ENCODE data around the gene TFF2. TPM values are rescaled to one million over a fixed set of nuclear protein-coding genes. Genes with fewer than 3 reads are reported as not detected.

Gene TFF2
- total and polyA plus RNA-seq, 7 donors: not detected

DNA sequence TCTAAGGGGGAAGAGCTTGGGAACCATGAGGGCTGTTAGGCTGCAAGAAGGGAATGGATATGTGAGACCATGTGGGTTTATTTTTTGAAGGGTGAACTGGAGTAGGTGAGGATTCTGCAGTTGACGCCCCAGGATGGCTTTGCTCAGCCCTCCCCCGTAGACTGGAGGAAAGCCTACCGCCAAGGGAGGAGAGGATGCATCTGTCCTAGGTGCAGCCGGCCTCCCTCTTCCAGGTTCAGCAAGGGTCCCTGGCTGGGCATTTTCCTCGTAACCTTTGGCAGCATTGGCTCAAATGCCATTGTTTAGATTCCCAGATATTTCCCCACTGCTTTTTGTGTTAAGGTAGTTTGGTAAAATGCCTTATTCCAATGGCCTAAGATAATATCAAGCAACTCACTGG is 52.1 kb downstream of the TFF2 start:
- intact Hi-C loops (cut with DNase I): no loop called here
- 83 to 85% (median 83%) methylated on average over 5 of the region's 5 CpGs for WGBS, 3 donors
- Histone ChIP-seq H3K27ac (no peak overlapping the region), H3K9me3 (no peaks in the 10 kb centered on the region), H3K4me1 (peaks cover 5% of the 10 kb centered on the region), H3K4me3 (no peak overlapping the region), H3K27me3 (ENCODE audit: insufficient read depth in 3 of 3, low read length in 2 of 3) (peaks cover 0 to under 1% (median 0%) of the 10 kb centered on the region in 3 donors), H3K36me3 (ENCODE audit: insufficient read depth in 1 of 2, low read depth in 1 of 2) (peaks cover 0 to 41% of the 10 kb centered on the region in 2 donors)
- ATAC-seq: no peak
- TF ChIP-seq, protein P1, sequence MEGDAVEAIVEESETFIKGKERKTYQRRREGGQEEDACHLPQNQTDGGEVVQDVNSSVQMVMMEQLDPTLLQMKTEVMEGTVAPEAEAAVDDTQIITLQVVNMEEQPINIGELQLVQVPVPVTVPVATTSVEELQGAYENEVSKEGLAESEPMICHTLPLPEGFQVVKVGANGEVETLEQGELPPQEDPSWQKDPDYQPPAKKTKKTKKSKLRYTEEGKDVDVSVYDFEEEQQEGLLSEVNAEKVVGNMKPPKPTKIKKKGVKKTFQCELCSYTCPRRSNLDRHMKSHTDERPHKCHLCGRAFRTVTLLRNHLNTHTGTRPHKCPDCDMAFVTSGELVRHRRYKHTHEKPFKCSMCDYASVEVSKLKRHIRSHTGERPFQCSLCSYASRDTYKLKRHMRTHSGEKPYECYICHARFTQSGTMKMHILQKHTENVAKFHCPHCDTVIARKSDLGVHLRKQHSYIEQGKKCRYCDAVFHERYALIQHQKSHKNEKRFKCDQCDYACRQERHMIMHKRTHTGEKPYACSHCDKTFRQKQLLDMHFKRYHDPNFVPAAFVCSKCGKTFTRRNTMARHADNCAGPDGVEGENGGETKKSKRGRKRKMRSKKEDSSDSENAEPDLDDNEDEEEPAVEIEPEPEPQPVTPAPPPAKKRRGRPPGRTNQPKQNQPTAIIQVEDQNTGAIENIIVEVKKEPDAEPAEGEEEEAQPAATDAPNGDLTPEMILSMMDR (IDR thresholded peaks at IDR 0.05): no peak
- DNase-seq: no peak

DNA sequence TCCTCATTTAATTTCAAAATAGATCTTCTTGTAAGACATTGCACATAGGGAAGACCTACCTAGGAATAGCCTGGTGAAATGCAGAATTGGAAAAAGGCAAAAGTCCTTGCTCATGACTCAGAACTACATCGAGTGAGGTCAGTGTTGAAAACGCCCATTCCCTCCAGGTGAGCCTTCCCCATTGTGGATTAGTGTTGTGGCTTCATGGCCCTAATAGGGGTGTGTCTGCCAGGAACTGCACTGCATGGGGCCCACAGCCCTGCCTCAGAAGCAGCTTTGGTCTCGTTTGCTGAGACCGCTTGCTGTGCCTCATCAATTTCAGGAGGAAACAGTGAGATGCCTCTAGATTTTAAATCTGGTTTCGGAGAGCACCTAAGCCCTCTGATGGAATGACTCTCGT is 52.6 kb downstream of the TFF2 start:
- 83 to 88% (median 84%) methylated on average over 6 of the region's 6 CpGs for WGBS, 3 donors
- Histone ChIP-seq H3K36me3 (ENCODE audit: insufficient read depth in 1 of 2, low read depth in 1 of 2) (peaks cover 0 to 41% of the 10 kb centered on the region in 2 donors), H3K4me3 (no peak overlapping the region), H3K27me3 (ENCODE audit: insufficient read depth in 3 of 3, low read length in 2 of 3) (peaks cover 0 to 2% (median 0%) of the 10 kb centered on the region in 3 donors), H3K27ac (no peak overlapping the region), H3K9me3 (no peaks in the 10 kb centered on the region), H3K4me1 (peaks cover 5% of the 10 kb centered on the region)
- intact Hi-C loops (cut with DNase I): no loop called here
- TF ChIP-seq, protein P1 (IDR thresholded peaks at IDR 0.05): no peak
- DNase-seq (no peak), ATAC-seq (no peak)

DNA sequence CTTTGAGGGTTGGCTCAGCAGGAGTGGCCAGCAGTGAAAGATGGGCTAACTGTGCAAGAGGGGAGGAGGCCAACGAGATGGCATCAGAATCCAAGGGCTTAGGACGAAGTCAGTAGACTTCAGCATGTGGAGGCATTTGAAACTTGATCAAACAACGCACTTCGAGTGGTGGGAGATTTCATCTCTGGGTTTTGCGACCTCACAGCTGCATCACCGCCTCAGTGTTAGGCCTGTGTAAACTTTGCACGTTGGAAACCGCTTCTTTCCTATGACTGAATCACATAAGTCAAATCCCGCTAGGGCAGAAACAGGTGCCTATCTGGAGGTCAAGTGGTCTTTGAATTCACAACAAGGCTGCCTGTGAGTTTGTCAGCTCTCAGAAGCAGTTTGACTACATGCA is 53.4 kb downstream of the TFF2 start:
- ATAC-seq: no peak
- 72 to 81% (median 73%) methylated on average over 9 of the region's 9 CpGs for WGBS, 3 donors

DNA sequence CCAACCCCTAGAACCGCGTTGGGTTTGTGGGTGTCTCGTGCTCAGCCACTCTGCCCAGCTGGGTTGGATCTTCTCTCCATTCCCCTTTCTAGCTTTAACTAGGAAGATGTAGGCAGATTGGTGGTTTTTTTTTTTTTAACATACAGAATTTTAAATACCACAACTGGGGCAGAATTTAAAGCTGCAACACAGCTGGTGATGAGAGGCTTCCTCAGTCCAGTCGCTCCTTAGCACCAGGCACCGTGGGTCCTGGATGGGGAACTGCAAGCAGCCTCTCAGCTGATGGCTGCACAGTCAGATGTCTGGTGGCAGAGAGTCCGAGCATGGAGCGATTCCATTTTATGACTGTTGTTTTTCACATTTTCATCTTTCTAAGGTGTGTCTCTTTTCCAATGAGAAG is 54.3 kb downstream of the TFF2 start:
- TF ChIP-seq, protein P1 (IDR thresholded peaks at IDR 0.05): no peak
- intact Hi-C loops (cut with DNase I): no loop called here
- WGBS, 3 donors: 82 to 90% (median 88%) methylated on average over 7 of the region's 7 CpGs
- DNase-seq (no peak), ATAC-seq (no peak)
- Histone ChIP-seq H3K9me3 (no peaks in the 10 kb centered on the region), H3K4me1 (peaks cover 5% of the 10 kb centered on the region), H3K4me3 (no peak overlapping the region), H3K27ac (no peak overlapping the region), H3K27me3 (ENCODE audit: insufficient read depth in 3 of 3, low read length in 2 of 3) (peaks cover 0 to 2% (median 0%) of the 10 kb centered on the region in 3 donors), H3K36me3 (ENCODE audit: insufficient read depth in 1 of 2, low read depth in 1 of 2) (peaks cover 0 to 51% of the 10 kb centered on the region in 2 donors)

More for the DNA sequence above, 53.4 kb downstream of the TFF2 start:
- no peak for DNase-seq
- Histone ChIP-seq H3K4me1 (peaks cover 5% of the 10 kb centered on the region), H3K27ac (no peak overlapping the region), H3K9me3 (no peaks in the 10 kb centered on the region), H3K36me3 (ENCODE audit: insufficient read depth in 1 of 2, low read depth in 1 of 2) (peaks cover 0 to 42% of the 10 kb centered on the region in 2 donors), H3K27me3 (ENCODE audit: insufficient read depth in 3 of 3, low read length in 2 of 3) (peaks cover 0 to 2% (median 0%) of the 10 kb centered on the region in 3 donors), H3K4me3 (no peak overlapping the region)
- TF ChIP-seq, protein P1 (IDR thresholded peaks at IDR 0.05): no peak
- intact Hi-C loops (cut with DNase I): no loop called here

Other genes with a start within 250 kb of the TFF2 start
- 10 to 100 TPM in 2 of 4 donors, 1 to 10 TPM in 2; 4.4 to 35.8 (median 16.6) TPM for gene ABCG1, start 131.9 kb downstream of the TFF2 start, total RNA-seq
- gene ABCG1, start 131.9 kb downstream of the TFF2 start, polyA plus RNA-seq: 1 to 10 TPM; 2.9 to 3.5 (median 3.5) TPM
- 1 to 10 TPM; 1.1 to 3.0 (median 2.3) TPM for gene TFF3, start 35.6 kb downstream of the TFF2 start, total RNA-seq
- 1 to 10 TPM in 2 of 3 donors, under 1 TPM in 1; 0.92 to 3.3 (median 2.1) TPM for gene TFF3, start 35.6 kb downstream of the TFF2 start, polyA plus RNA-seq
- gene TFF1, start 15.5 kb upstream of the TFF2 start, total RNA-seq: not detected
- gene TFF1, start 15.5 kb upstream of the TFF2 start, polyA plus RNA-seq: under 1 TPM in 1 of 3 donors, not detected in 2; 0.16 TPM
- under 1 TPM in 1 of 4 donors, not detected in 3; 0.25 TPM for gene TMPRSS3, start 45.1 kb upstream of the TFF2 start, total RNA-seq
- not detected for gene TMPRSS3, start 45.1 kb upstream of the TFF2 start, polyA plus RNA-seq
- gene UBASH3A, start 52.9 kb upstream of the TFF2 start, total RNA-seq: under 1 TPM in 1 of 4 donors, not detected in 3; 0.21 TPM
- gene UBASH3A, start 52.9 kb upstream of the TFF2 start, polyA plus RNA-seq: under 1 TPM in 1 of 3 donors, not detected in 2; 0.06 TPM
- under 1 TPM in 1 of 4 donors, not detected in 3; 0.29 TPM for gene RSPH1, start 145.2 kb upstream of the TFF2 start, total RNA-seq
- gene RSPH1, start 145.2 kb upstream of the TFF2 start, polyA plus RNA-seq: under 1 TPM in 1 of 3 donors, not detected in 2; 0.08 TPM
- gene SLC37A1, start 162.9 kb upstream of the TFF2 start, total RNA-seq: 10 to 100 TPM in 2 of 4 donors, 1 to 10 TPM in 2; 8.0 to 18.9 (median 9.4) TPM
- gene SLC37A1, start 162.9 kb upstream of the TFF2 start, polyA plus RNA-seq: 1 to 10 TPM; 1.6 to 6.5 (median 3.8) TPM

Measured in psoas muscle (tissue), 8 donors.